ENCODE results near the gene SULT1C3. TPM values are rescaled to one million over a fixed set of nuclear protein-coding genes. Genes with fewer than 3 reads are reported as not detected.
"Not testable (repeated sequence)": the region's sequence is repeated elsewhere in the genome, so short reads cannot be mapped to it uniquely, and the experiment has no call there.

Gene SULT1C3
- total RNA-seq, 1 experiment from 2014 or later: not detected

DNA sequence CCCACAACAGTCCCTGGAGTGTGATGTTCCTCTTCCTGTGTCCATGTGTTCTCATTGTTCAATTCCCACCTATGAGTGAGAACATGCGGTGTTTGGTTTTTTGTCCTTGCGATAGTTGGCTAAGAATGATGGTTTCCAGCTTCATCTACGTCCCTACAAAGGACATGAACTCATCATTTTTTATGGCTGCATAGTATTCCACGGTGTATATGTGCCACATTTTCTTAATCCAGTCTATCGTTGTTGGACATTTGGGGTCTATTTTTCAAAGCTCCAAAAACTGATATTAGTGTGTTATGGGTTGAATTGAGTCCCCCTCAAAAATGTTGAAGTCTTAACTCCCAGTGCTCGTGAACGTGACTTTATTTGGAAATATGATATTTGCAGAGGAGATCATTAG is 44.8 kb downstream of the SULT1C3 start:
- DNase-seq (ENCODE audit: low read depth); in situ Hi-C loops (cut with HindIII; ENCODE audit: low pct_unique_long_range_greater_than_20kb, low sequenced_read_pairs): not testable (repeated sequence)

DNA sequence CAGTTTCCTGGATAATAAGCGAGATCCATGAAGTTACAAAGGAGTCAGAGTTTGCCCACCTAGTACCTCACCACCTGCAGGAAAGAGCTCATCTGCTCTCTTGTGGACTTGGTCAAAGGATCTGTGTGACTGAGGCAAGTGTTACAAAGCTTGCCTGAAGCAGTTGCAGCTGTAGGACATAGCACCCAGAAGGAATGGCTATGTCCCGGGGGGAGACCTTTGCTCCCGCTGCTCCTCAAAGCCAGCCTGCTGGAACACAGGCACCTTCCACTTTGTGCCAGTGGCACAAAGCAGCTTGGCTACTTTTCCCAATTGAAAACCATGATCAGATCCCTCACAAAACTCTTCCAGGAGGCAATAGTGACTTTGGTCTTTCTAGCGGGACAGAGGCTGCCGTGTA is 45.8 kb downstream of the SULT1C3 start:
- in situ Hi-C loops (cut with HindIII; ENCODE audit: low pct_unique_long_range_greater_than_20kb, low sequenced_read_pairs): no loop called here
- DNase-seq (ENCODE audit: low read depth): no peak

DNA sequence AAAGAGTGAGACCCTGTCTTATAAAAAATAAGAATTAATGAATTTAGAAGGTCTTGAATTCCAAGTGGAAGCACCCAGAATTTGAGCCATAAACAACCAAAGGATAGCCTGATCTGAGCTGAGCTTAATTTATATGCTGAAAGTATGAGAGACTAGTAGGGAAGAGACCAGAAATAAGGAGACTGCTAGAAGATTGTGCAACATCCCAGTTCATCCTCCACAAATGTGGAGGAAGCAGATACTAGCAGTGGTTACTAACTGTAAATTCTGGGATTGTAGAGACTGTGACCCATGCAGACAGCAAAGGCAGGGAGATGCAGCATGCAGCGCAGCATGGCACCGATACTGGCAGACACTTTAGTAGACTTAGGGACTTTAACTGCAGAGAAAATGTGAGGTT is 47.4 kb downstream of the SULT1C3 start:
- no peak for DNase-seq (ENCODE audit: low read depth)
- in situ Hi-C loops (cut with HindIII; ENCODE audit: low pct_unique_long_range_greater_than_20kb, low sequenced_read_pairs): no loop called here

DNA sequence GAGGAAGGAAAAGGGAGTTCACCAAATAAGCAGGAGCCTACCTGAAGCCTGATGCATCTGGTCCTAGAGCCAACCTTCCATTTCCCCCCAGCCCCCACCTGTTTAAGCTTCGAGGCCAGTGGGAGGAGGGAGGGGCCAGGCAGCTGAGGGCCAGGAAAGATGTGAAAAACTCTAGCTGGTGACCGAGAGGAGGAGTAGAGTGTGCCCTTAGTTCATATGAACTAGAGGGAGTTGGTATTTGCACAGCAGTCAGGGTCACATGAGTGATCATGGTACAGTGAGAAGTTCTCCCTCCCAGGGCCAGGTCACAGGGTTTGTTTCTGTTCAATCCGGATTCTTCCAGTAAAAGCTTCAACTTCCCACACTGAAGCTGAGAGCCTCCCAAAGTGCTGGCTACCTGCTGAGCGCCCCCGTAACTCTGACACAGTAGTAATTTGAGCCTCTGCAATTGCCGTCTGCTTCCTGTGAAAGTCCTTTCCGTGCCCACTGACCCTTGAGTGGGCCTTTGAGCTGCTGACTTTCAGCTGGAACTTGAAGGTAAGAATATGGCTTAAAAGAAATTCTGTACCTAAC is 48.9 kb downstream of the SULT1C3 start, which contains the start of gene SULT1C2:
Gene SULT1C2 (plus strand): TSS at position 362 of the 573 bp plus-strand sequence. CDS start 4,773 bp downstream, outside the sequence.
- DNase-seq (ENCODE audit: low read depth): peak; percentile 93
- in situ Hi-C loops (cut with HindIII; ENCODE audit: low pct_unique_long_range_greater_than_20kb, low sequenced_read_pairs): no loop called here

DNA sequence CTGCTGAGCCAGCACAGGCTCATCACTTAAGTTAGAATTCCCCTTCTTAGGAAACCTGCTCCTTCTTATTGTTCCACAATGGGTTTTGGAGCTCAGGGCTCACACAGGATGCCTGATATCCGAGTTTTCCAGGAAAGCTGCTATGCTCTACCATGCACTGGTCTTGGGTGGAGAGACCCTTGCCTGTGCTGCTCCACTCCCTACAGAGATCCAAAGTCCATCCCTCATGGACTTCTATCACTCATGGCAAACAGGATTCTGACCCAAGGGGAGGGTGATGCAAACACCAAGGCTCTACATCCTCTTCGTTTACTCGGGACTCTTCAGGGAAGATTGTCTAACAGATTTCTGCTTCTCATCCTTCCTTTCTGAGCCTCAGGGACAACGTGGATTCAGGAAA is 54.1 kb downstream of the SULT1C3 start:
- in situ Hi-C loops (cut with HindIII; ENCODE audit: low pct_unique_long_range_greater_than_20kb, low sequenced_read_pairs): no loop called here
- DNase-seq (ENCODE audit: low read depth): no peak

DNA sequence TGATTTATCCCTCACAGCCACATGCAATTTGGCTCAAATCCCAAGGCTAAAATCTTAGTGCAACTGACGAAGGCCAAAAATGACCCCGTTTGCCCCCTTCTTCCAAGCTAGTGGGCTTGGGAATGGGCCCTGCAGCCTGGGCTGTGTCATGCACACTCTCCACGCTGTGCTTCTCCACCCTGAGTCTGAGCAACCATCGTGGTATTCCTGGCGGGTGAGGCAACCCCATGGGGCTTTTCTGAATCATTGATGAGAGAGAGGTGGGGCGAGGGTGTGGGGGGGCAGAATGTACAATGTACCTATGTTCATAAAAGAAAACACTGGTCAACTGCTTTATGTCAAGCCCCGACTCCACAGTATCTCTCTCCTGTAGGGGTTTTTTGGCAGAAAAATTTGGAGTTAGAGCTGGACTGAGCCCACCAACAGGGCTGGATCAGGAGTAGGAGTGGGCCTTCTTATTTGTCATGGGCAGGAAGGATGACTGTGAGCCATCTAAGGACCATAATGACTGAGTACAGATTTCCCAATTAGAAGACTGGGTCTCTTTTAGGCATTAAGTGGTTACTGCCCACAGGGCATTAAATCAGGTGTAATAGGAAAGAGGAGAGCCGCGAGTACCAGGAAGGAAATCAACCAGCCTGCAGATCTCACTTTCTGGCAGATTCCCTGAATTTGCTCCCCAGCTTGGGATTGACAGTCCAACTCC is 57.8 kb downstream of the SULT1C3 start:
- in situ Hi-C loops (cut with HindIII; ENCODE audit: low pct_unique_long_range_greater_than_20kb, low sequenced_read_pairs): no loop called here
- no peak for DNase-seq (ENCODE audit: low read depth)

DNA sequence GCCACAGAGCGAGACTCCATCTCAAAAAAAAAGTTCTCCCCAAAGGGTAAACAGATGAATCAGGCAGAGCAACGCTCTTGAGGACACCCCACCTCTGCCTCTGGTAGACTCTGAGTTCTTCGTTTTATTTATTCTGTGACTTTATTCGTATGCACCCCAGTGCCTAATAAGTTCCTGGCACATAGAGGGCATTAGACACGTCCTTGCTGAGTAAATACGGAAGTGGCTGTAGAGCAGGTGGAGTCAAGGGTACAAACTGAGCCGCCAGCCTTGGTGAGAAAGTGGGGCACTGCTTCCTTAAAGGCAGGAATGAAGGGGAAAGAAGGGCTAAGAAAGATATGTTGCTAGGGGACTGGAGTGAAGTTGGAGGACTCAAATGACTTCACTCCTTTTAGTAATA is 61.8 kb downstream of the SULT1C3 start:
- DNase-seq (ENCODE audit: low read depth): no peak
- in situ Hi-C loops (cut with HindIII; ENCODE audit: low pct_unique_long_range_greater_than_20kb, low sequenced_read_pairs): no loop called here

DNA sequence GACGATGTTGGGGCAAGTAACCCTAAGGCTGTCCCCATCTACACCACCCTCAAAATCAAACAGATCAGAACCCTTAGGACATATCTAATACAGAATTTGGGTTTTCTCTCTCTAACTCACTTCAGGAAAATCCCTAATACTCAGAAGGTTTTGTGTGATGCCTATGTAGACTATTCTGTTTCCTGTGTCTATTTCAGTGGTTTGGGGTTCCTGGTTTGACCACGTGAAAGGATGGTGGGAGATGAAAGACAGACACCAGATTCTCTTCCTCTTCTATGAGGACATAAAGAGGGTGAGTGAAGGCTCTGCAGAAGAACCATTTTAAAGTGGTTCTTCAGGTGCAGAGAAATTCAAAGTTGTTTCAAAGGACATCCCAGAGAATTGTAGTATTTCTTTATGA is 65.2 kb downstream of the SULT1C3 start:
- no peak for DNase-seq (ENCODE audit: low read depth)
- in situ Hi-C loops (cut with HindIII; ENCODE audit: low pct_unique_long_range_greater_than_20kb, low sequenced_read_pairs): no loop called here

DNA sequence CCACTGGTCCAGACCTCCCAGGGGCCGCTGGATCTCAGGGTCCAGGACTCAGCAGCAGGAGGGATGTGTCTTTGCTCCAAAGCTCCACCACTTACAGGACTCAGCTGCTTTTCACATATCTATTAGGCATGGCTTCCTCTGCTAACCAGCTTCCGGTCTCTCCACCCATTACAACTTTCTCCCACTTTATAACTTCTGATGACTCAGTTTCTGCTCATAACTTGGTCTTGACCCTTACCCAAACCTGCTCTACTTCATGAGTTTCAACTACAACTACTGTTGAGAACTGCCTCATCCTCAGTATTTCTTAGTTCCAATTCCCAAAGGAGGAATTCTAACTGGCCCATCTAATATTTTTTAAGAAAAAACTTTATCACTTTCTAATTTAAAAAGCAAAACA is 66.1 kb downstream of the SULT1C3 start:
- in situ Hi-C loops (cut with HindIII; ENCODE audit: low pct_unique_long_range_greater_than_20kb, low sequenced_read_pairs): no loop called here
- DNase-seq (ENCODE audit: low read depth): no peak

DNA sequence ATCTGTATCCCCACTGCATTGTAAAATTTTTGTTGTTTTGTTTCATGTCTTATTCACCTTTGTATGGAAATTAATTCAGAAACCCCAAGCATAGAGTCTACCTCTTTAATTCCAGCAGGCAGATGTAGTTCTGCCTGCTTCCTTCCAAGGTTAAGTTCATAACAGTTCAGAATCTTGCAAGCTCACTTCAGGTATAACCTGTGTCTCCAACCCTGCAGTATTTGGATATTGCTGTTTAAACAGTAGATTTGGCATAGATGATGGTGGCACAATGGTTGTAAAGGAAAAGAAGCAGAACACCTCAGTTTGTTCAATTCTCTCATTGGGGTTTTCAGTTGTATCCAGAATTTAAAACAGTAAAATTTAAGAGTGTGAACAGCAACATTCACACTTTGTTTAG is 70.1 kb downstream of the SULT1C3 start:
- DNase-seq (ENCODE audit: low read depth): no peak
- in situ Hi-C loops (cut with HindIII; ENCODE audit: low pct_unique_long_range_greater_than_20kb, low sequenced_read_pairs): no loop called here

Other genes starting within 250 kb of the SULT1C3 start
- gene SULT1C2, start 48.9 kb downstream of the SULT1C3 start, total RNA-seq (2014; rRNA removed; shearing (Covaris generic); ENCODE audit: low replicate concordance): 41.4 and 42.8 TPM in 2 replicates
- gene SULT1C4, start 138.0 kb downstream of the SULT1C3 start, total RNA-seq (2014; rRNA removed; shearing (Covaris generic); ENCODE audit: low replicate concordance): 5.1 and 7.5 TPM in 2 replicates
- gene GCC2, start 209.2 kb downstream of the SULT1C3 start, total RNA-seq (2014; rRNA removed; shearing (Covaris generic); ENCODE audit: low replicate concordance): 12.0 and 18.0 TPM in 2 replicates